Chondrocyte (in vitro differentiated cells): ENCODE data around the gene PRKCH. TPM values are rescaled to one million over a fixed set of nuclear protein-coding genes. Genes with fewer than 3 reads are reported as not detected.

Experiments
- DNase-seq: peaks from one replicate; pipeline ENCODE4 v3.0.0; 2021; ENCODE audit warnings: mixed read lengths, low spot score
- H3K27ac Mint-ChIP-seq: one replicate; pipeline ENCODE4 v1.8.0; 2021; ENCODE audit warnings: mild to moderate bottlenecking, moderate library complexity, mixed read lengths; ENCODE audit not compliant: unreplicated experiment
- H3K27me3 Mint-ChIP-seq: 2 replicates; pipeline ENCODE4 v1.8.0; 2021; ENCODE audit warnings: low read depth, mixed read lengths
- H3K36me3 Mint-ChIP-seq: 2 replicates; pipeline ENCODE4 v1.8.0; 2021; ENCODE audit warnings: low read depth, mixed read lengths
- H3K4me1 Mint-ChIP-seq: 2 replicates; pipeline ENCODE4 v1.8.0; 2021; ENCODE audit warnings: low read depth, mild to moderate bottlenecking, mixed read lengths
- H3K4me3 Mint-ChIP-seq: one replicate; pipeline ENCODE4 v1.8.0; 2021; ENCODE audit warnings: mild to moderate bottlenecking, moderate library complexity, mixed read lengths; ENCODE audit not compliant: unreplicated experiment
- H3K9me3 Mint-ChIP-seq: 2 replicates; pipeline ENCODE4 v1.8.0; 2021; ENCODE audit warnings: low read depth, mixed read lengths
- total RNA-seq: library from RNA; stranded (reverse); gene quantifications from 3 replicates; pipeline ENCODE4 v1.2.1, GENCODE V29; 2021
- TF ChIP-seq, protein P1 (sequence below): fragments of 200-600 bp; sonication (generic); IDR thresholded peaks from 2 replicates; pipeline ENCODE4 v1.5.0; 2021; ENCODE audit warnings: antibody characterized with exemption, mild to moderate bottlenecking, moderate library complexity

PRKCH gene
- total RNA-seq, 1 donor from 2014 or later: 9.7 TPM

- H3K27ac Mint-ChIP-seq: peak overlapping the region; percentile 79
- no peaks in the 10 kb centered on the region for H3K9me3 Mint-ChIP-seq
- H3K4me1 Mint-ChIP-seq: peaks cover 89% of the 10 kb centered on the region
- H3K4me3 Mint-ChIP-seq: no peak overlapping the region
- H3K36me3 Mint-ChIP-seq: no peaks in the 10 kb centered on the region
- no peak for DNase-seq
- TF ChIP-seq, protein P1, sequence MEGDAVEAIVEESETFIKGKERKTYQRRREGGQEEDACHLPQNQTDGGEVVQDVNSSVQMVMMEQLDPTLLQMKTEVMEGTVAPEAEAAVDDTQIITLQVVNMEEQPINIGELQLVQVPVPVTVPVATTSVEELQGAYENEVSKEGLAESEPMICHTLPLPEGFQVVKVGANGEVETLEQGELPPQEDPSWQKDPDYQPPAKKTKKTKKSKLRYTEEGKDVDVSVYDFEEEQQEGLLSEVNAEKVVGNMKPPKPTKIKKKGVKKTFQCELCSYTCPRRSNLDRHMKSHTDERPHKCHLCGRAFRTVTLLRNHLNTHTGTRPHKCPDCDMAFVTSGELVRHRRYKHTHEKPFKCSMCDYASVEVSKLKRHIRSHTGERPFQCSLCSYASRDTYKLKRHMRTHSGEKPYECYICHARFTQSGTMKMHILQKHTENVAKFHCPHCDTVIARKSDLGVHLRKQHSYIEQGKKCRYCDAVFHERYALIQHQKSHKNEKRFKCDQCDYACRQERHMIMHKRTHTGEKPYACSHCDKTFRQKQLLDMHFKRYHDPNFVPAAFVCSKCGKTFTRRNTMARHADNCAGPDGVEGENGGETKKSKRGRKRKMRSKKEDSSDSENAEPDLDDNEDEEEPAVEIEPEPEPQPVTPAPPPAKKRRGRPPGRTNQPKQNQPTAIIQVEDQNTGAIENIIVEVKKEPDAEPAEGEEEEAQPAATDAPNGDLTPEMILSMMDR: no peak
- no peaks in the 10 kb centered on the region for H3K27me3 Mint-ChIP-seq
Measured at GRCh38 chr14:61581340-61581739, 260.0 kb downstream of the PRKCH start.

DNA sequence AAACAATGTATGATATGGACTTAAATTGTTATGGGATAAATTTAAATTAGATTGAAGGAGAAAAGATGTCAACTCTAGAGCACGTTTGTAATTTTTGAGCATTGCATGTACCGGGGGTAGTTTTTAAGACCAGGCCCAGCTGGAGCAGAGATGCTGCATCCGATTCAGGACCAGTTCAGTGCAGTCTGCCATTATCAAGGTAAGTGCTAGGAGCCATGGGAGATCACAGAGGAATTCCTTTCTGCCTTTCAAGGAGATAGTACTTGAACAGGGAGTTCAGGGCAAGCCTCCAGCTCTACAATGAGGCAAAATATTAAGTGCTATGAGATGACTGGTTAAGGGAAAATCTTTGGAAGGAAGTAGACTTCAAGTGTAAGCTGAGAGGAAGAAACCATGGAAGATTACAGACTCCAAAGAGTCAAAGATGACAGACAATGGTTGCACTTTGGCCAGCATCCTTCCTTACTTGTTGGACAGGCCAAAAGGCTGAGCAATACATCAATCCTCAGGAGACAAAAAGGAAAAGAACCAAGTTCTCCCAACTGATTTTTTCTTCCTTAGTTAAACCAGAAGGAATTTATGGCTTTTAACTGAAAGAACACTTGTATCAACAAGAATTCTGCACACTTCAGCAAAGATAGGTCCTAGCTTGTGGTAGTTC, 260.7 kb downstream of the PRKCH start:
- TF ChIP-seq, protein P1: no peak
- H3K4me1 Mint-ChIP-seq: peaks cover 90% of the 10 kb centered on the region
- no peak for DNase-seq
- no peaks in the 10 kb centered on the region for H3K9me3 Mint-ChIP-seq
- H3K36me3 Mint-ChIP-seq: no peaks in the 10 kb centered on the region
- no peak overlapping the region for H3K4me3 Mint-ChIP-seq
- H3K27me3 Mint-ChIP-seq: no peaks in the 10 kb centered on the region
- H3K27ac Mint-ChIP-seq: peak overlapping the region; percentile 79

DNA sequence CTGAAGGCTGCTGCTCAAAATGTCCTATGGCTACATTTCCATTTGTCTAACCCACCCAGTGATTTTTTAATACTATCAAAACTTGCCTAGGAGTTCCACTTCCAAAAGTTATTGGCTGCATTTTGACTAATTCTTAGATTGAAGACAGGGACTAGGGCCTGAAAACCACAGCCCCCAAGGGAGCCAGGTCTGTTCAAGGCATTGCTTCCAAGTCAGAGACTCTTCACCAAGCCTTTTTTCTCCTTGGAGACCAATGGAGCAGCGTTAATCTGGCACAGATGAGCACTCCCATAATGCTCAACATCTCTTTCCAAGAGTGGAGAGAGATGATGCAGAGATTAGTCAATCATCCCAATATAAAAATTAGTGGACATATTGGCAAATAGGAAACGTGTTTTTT, 261.4 kb downstream of the PRKCH start:
- peak overlapping the region; percentile 79 for H3K27ac Mint-ChIP-seq
- H3K27me3 Mint-ChIP-seq: no peaks in the 10 kb centered on the region

GRCh38 chr14:61584331-61584741, 263.0 kb downstream of the PRKCH start:
- Mint-ChIP-seq H3K9me3 (no peaks in the 10 kb centered on the region), H3K36me3 (no peaks in the 10 kb centered on the region), H3K27me3 (no peaks in the 10 kb centered on the region), H3K27ac (peak overlapping the region; percentile 100), H3K4me1 (peaks cover 95% of the 10 kb centered on the region), H3K4me3 (peak overlapping the region; percentile 11)
- TF ChIP-seq, protein P1: no peak
- no peak for DNase-seq

More for the DNA sequence above, 261.4 kb downstream of the PRKCH start:
- Mint-ChIP-seq H3K36me3 (no peaks in the 10 kb centered on the region), H3K9me3 (no peaks in the 10 kb centered on the region), H3K4me3 (no peak overlapping the region), H3K4me1 (peaks cover 90% of the 10 kb centered on the region)
- TF ChIP-seq, protein P1: no peak
- DNase-seq: no peak

DNA sequence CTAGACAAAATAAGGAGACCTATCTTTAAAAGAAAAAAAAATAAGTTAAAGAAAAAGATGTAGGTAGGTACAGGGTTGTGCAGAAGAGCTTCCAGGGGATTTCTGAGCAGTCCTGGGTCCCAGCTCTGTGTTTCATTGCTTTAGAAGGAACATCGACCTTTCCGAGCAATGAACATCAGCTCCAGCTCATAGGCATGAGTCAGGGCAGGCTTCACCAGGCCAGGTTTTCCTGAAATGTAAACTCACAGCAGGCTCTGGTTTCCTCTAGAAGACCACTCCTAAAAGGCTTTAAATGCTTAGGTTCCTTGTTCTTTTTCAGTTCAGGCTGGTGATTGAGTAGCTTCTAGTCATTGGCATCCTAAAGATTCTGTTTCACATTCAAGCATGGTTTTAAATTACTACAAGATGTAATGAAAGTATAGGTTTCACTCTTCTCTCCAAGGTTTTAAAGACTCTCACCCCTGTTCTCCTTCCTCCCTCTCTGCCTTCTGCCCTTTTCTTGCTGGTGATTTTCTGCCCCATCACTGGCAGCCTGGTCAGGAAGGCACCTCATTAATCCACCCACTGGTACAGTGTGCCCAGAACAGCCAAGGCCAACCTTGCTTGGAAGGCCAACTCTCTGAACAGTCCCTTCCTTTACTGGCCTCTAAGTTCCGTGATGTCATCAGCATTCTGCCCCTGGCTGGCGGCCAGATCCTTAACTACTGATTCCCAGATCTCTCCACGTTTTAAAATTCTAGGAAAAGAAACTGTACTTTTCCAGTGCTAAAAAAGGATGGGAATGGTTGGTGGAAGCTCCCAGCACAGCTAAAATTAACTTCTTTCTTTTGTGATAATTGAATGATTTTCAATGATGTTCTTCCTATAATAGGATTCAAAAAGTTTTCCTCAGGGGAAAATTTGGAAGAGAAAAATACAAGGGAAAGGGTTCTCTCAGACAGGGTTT, 264.5 kb downstream of the PRKCH start:
- H3K27ac Mint-ChIP-seq: peak overlapping the region; percentile 100
- no peak for DNase-seq
- H3K9me3 Mint-ChIP-seq: no peaks in the 10 kb centered on the region
- H3K36me3 Mint-ChIP-seq: no peaks in the 10 kb centered on the region
- H3K4me1 Mint-ChIP-seq: peaks cover 86% of the 10 kb centered on the region
- TF ChIP-seq, protein P1: no peak
- no peaks in the 10 kb centered on the region for H3K27me3 Mint-ChIP-seq
- H3K4me3 Mint-ChIP-seq: peak overlapping the region; percentile 51
